Activated T-helper 9 cell treated with anti-CD3 and anti-CD28 coated beads, Interleukin-2, amount 50 U/mL, for 16 hours (primary cell): ENCODE results near the gene SLF2.
"Not testable (repeated sequence)": the region's sequence is repeated elsewhere in the genome, so short reads cannot be mapped to it uniquely, and the experiment has no call there.

ENCODE experiments used
- DNase-seq: peaks from one replicate; pipeline ENCODE4 v3.0.0-alpha.2; 2020; ENCODE audit warnings: low read depth

Gene SLF2

DNA sequence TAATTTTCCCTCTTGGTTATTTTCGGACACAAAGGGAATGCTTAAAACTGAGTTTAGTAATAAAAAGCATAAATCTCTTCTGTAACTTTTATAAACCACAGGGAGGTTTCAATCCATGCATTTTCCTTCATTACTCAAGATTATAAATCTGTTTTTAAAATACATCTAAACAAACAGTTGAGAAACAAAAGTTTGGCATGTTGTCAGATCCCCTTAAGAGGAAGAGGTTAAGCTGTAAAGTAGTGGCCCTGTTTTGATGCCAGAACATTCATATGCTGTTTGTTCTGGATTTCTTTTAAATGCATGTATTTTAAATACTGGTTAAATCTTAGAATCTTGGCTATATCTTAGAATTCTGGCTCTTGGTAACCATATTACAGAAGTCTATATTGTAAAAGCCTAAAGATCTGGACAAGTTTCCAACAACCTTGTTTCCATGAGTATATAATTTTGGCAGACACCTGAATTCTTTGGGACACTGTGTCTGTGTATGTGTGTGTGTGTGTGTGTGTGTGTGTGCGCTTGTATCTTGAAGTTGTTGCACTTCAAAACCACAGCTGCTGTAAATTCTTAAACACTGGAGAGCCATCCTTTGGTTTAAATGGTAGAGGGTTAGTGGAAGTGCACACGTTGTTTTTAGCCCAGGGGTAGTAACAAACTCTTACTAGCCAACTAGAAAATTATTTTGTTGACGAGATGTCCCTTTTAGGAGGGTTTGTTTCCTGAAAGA is 49.8 kb downstream of the SLF2 start:
- DNase-seq = no peak

DNA sequence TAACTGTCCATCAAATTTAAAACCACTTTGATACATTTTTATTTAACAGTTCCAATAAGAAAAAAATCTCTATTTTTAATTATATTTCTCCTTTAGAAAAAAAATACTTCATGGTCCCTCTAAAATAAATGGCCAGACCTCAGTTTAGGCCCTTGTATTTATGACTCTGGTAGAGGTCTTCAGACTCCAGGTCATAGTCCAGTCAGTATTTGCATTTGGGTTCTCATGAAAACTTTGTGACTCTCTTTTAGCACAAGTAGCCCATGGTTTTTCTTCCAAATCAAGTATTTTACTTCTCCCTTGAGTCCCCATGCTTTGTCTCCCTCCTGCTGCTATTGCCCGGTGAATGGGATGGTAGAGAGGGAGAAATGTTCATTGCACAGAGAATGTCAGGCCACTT is 51.1 kb downstream of the SLF2 start:
- no peak for DNase-seq

DNA sequence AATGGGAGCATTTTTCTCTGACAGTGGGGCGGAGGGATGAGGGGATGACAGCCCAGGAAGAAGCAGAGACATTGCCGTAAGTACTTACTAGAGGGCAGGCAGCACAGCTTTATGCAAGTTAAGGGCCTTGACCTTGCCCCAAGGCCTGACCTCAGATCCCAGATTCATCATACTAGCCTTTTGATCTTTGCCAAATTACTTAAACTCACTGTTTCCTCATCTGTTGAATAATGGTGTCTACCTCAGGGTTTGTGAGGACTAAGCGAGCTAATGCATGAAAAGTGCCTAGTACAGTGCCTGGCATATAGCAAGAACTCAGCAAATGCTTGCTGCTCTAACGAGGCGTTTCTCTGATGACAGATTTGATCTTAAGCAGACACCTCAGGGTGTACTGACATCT is 53.1 kb downstream of the SLF2 start:
- no peak for DNase-seq

DNA sequence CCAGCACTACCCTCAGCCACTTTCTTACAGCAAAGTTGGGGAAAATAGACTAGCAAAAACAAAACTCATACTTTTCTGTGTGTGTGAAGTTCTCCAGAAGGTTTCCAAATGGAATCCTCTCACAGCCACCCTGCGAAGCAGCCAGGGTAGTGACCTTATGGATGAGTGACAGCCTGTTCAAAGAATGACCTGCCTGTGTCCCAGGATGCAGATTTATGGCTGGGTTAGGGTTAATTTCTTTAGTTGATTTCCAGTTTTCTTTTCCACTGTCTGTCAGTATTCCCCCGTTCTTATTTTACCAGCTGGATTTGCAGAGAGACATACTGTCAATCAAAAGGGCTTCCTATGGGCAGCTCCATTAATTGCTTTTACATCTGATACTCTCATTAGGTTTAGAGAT is 54.1 kb downstream of the SLF2 start:
- DNase-seq = no peak

DNA sequence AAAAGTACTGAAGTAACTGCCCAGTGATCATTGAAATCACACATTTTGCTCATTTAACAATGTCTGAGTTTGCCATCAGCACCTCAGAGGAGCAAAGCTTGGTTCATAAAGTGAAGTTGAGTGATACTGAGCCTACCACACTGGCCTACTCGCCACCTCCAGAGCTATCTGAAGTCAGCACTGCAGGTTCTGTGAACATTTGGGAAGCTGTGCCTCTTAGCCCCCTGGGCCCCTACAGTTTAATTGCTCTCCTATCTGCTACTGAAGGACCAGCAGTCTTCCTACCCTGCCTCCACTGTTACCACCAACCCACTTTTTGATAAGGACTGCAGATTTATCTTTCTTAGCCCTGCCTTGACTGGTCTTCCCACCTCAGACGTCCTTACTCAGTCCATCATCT is 54.6 kb downstream of the SLF2 start:
- no peak for DNase-seq

DNA sequence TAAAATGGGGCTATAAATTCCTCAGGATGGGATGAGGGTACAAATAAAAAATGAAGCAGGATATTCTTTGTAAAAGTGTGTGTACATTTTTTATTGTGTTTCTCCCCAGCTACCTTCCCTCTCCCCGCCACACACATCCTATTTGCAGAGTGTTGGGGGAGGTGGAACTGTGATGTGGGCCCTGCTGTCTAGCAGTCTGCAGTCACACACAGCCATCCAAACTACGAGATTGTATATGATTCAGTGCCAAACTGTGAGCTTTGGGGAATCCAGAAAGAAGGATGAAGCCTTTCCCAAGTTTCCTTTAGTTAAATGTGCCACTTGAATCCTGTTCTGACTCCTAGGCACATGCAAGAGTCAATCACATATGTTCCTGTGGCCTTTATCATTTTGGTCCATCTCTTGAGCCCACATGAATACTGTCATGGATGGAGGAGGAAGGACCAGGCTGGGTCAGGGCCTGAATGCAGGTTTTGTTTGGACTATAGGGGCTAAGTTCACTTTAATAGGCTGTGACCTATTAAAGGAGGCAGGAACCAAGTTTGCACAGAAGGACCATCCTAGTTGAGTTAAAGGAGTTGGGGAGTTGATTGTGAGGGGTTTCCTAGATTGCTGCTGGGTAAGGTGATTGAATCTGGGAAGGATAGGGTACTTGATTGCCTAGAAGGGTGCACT is 55.4 kb downstream of the SLF2 start:
- DNase-seq = no peak

DNA sequence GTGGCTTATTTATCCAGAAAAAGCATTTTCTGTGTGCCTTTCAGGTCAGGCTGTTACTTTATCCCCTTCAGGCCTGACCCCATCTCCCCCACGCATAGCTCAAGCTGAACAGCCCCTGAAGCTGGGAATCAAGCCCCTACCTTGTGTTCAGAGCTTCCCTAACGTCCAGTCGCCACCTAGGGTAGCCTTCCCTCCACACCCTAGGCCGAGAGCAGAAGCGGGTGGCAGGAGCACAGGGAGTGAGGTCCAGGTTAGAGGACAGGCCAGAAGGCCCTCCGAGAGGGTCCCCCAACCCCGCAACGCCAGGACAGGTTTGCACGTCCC is 56.1 kb downstream of the SLF2 start:
- no peak for DNase-seq

DNA sequence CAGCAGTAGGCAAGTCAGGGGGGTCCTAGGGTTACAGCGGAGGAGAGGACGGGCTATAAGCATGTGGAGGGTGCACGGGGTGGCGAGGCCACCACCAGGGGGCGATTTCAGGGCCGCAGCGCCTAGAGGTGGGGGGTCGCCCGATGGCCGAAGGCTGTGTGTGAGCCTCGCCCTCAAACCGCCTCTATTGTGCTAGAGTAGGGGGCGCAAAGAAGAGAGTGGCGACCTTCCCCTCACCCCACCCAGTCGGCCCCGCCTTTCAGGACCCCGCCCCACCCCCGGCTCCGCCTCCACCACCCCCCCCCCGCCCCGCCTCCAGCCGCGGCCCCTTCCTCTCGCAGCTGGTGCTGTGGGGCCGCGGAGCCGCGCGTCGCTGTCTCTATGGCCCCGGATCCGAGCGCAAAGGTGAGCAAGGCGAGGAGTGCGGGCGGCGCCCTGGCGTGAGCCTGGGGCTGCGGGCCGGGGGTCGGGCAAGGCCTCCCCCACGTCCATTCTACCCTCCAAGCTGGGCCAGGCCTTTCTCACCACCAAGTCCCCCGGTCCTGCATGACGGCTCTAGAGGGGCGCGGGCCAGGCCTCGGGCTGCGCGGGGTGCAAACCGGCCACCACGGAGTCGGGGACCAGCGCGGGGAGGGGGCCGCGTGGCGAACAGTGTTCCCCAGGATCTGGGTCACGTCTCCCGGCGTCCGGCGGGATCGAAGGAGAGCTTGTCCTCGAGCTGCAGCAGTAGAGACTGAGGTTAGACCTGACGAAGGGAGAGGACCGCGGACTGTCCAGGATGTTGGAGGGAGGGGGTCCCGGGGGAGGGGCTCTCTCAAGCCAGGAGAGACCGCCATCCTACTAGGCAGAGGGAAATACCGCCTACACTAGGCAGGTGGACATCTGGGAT is 56.7 kb downstream of the SLF2 start, which contains the start of gene SEMA4G:
SEMA4G (plus strand) TSS at position 318 of the 889 bp plus-strand sequence. CDS start 3,409 bp downstream, outside the sequence.
- peak; percentile 11 for DNase-seq

DNA sequence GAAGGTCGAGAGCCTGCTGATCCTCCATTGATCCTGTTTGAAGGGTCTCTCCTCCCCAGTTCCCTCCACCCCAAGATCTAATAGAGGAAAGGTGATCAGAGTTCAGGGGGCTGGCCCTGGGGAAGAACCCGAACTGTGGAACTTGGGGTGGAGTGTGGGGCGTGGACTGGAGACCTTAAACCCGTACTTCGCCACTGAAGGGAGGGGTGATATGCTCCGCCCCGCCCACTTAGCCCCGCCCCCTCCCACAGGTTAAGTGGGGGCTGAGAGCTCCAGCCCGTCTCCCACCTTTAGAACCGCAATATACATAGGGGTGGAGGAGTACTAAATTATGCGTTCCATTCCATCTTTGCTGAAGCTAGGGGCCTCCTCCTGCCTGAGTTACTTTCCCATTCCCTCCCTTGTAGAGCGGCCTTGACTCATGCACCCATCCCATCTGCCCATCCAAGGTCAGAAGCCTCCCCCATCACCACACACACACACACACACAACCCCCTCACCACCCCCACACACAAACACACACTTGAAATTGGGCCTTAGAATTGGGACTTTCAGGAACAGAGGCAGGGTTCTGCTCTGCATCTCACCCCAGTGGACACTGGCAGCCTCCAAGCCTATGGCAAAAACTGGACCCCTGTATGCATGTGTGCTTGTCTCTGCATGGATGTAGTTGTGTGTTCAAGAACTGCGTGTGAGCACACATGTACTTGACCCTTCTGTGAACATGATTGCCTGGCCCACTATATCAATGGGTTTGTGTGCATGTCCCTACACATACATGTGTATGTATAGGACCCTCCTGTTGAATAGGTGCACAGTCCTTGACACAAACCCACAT is 57.5 kb downstream of the SLF2 start:
- DNase-seq = no peak

DNA sequence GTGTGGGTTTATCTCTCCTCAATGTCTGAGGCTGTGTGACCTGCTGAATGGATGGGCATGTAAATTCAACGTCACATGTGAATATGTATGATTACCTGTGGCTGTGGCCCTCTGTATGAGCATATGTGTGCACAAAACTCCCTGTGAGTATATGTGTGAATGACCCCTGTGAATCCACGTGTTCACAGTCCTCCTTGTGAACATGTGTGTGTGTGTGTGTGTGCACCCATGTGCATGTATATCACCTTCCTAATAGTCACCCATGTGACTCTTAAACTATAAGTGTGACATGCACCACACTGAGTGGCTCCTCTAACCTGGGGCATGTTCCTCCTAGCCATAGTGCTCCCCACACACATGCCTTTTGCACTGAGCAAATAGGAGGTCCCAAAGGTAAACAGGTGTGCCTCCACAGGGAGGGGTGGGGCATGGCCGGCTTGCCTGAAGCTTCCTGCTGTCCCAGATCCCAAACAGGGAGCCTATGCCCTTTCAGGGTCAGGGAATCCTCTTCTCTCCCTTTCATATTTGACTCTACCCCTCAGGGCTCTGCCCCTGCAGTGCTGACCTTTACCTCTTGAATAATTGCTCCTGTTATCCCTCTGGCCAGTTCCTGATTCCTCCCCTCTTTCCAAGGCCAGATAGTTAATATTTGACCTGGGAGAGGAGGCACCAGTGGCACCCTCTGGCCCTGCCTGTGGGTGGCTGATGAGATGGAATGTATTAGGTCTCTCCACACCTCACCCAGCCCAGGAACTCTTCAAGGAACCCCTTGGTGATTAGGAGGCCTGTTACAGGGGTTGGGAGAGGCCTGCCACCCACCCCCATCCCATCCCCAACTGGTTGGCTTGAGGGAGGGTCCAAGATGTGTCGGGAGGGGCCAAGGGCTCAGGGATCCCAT is 58.4 kb downstream of the SLF2 start:
- DNase-seq = no peak

DNA sequence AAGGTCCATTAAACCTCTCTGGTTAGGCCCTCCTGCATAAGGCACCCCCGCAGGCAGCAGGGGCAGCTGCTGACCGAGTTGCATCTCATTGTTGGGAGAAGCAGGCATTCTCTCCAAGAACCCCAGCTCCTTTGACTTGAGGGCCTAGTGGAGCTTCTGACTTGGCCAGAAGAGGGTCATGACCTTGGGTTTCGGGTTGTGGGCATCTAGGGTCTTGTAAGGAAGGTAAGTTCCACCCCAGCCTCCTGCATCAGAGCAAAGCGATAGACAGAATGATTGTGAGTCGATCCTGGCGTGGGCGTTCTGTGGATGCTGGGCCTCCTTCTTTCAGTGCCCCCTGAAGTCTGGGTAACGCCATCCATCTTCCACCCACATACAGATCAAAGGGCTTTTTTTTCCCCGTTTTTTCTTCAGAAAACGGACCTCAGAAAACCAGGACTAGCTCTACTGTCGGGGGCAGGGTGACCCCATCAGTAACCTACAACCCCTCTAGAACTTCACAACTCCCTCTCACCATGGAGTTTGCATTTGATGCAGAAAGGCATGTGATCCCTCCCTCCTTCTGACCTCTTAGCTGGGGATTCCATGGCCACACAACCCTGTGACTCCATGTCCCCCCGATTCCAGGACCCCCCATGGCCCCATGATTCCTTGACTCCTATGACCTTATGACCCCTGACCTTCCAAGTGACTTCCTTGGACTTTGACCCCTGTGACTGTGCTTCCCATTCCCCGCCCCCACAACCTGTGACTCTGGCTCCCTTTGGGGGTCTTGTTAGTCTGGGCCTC is 59.5 kb downstream of the SLF2 start:
- no peak for DNase-seq

DNA sequence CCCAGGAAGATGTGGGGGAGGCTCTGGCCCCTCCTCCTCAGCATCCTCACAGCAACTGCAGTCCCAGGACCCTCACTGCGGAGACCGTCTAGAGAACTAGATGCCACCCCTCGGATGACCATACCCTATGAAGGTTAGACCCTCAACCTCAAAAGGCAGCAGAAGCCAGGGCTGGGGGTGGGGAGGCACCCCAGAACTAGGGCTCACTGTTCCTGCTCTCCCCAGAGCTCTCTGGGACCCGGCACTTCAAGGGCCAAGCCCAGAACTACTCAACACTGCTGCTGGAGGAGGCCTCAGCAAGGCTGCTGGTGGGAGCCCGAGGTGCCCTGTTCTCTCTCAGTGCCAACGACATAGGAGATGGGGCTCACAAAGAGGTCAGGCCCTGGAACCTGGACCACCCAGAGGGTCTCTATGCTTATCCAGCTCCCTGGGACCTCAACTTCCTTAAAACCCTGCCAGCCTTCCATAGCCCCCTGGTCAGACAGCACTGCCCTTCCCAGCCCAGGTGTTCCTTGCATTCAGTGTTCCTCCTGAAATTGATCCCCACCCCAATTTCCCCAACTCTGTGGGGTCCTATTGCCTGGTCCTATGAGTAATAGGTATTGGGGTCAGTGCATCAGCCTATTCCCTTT is 60.3 kb downstream of the SLF2 start:
- DNase-seq = no peak

DNA sequence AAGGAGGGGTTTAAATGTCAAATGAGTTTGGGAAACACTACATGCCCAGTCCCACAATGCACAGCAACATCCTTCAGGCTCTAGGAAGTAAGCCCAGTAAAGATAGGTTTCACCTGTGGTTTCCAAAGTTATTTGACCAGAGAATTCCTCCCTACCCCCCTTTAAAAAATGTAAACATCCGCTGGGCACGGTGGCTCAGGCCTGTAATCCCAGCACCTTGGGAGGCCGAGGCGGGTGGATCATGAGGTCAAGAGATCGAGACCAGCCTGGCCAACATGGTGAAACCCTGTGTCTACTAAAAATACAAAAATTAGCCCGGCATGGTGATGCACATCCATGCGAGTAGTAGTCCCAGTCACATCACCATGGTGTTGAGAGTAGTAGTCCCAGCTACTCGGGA is 62.6 kb downstream of the SLF2 start:
- DNase-seq = not testable (repeated sequence)

DNA sequence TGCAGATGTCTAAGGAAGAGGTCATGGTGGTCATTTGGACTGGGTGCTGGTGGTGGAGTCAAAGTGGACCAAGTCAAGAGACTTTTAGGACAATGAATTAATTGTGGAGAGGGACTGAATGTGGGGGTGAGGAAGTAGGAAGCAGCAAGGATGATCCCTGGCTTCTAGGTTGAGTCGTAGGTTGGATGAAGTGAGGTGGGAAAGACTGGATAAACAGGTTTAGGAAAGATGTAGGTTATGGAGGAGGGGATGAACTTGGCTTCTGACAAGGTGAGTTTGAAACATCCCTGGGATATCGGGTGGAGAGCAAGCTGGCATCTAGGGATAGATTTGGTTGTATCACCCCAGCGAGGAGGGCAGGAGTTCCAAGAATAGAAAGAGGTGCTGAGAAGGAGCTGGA is 64.1 kb downstream of the SLF2 start:
- DNase-seq = no peak

DNA sequence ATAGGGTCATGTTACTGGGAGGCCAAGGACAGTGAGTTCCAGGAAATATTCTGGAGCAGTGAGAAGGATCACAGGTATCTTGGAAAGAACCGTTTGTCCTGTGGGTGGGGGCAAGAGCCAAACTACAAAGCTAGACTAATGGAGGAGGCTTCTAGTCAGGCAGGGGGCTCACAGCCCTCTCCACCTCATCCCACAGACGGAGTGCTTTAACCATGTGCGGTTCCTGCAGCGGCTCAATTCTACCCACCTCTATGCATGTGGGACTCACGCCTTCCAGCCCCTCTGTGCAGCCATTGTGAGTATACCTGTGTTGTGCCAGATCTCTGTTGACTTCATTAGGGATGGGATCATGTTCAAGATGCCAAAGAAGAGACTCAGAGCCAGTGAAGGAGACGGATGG is 64.7 kb downstream of the SLF2 start:
- no peak for DNase-seq

DNA sequence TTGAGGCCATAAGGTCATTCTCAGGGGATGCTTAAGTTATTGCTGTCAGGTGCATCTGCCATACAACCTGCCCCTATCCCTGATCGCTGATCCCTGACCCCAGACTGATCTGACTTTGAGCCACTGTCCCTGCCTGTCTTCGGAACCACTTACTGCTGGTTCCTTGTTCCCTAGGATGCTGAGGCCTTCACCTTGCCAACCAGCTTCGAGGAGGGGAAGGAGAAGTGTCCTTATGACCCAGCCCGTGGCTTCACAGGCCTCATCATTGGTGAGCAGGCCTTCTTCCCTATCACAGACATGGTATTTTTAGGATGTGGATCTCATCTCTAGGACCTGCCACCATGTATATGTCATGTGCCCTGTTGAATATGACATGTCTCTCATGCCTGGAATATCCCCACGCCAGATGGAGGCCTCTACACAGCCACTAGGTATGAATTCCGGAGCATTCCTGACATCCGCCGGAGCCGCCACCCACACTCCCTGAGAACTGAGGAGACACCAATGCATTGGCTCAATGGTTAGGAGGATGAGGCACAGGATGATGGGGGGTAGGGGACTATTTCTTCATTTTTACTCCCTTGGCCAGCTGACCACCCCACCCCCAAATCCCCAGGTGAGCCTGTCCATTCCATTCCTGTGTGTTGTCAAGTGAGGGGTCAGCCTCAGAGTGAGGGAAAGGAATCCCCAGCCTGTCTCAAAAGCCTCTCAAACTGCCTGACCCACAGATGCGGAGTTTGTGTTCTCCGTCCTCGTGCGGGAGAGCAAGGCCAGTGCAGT is 65.5 kb downstream of the SLF2 start:
- DNase-seq = no peak

DNA sequence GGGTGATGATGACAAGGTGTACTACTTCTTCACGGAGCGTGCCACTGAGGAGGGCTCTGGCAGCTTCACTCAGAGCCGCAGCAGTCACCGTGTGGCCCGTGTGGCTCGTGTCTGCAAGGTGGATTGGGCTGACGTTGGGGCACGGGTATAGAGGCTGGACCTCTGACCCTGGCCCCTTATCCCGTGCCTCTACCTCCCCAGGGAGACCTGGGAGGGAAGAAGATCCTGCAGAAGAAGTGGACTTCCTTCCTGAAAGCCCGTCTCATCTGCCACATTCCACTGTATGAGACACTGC is 66.1 kb downstream of the SLF2 start:
- DNase-seq = no peak

DNA sequence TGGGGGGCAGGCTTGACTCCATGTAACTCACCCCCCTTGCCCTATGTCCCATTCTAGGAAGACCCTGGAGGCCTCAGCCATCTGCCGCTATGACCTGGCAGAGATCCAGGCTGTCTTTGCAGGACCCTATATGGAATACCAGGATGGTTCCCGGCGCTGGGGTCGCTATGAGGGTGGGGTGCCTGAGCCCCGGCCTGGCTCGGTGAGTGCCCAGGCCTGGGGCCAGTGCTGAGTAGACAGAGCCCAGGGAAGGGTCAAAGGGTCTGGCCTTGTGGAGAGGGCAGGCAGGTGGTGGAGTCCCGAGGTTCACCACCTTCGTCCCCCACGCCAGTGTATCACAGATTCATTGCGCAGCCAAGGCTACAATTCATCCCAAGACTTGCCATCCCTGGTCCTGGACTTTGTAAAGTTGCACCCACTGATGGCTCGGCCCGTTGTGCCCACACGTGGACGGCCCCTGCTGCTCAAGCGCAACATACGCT is 67.1 kb downstream of the SLF2 start:
- no peak for DNase-seq

DNA sequence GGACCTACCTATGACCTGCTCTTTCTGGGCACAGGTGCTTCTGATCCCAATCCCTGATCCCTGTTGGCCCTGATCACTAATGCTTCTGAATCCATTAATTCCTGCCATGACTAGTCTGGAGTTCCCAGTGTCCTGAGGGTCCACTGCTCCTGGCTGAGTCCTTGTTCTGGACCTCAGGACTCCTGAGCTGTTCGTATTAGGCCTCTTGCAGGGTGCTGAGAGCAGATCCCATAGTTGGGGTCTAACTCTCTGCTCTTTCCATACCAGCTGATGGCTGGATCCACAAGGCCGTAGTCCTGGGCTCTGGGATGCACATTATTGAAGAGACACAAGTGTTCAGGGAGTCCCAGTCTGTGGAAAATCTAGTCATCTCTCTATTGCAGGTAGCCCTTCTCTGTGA is 67.5 kb downstream of the SLF2 start:
- DNase-seq = no peak
